ENCODE measurements around the gene MOGAT3. TPM values are rescaled to one million over a fixed set of nuclear protein-coding genes. Genes with fewer than 3 reads are reported as not detected.

Gene MOGAT3
- total and polyA plus RNA-seq, 2 experiments from 2014 or later: 0.44 TPM; not detected in 1

DNA sequence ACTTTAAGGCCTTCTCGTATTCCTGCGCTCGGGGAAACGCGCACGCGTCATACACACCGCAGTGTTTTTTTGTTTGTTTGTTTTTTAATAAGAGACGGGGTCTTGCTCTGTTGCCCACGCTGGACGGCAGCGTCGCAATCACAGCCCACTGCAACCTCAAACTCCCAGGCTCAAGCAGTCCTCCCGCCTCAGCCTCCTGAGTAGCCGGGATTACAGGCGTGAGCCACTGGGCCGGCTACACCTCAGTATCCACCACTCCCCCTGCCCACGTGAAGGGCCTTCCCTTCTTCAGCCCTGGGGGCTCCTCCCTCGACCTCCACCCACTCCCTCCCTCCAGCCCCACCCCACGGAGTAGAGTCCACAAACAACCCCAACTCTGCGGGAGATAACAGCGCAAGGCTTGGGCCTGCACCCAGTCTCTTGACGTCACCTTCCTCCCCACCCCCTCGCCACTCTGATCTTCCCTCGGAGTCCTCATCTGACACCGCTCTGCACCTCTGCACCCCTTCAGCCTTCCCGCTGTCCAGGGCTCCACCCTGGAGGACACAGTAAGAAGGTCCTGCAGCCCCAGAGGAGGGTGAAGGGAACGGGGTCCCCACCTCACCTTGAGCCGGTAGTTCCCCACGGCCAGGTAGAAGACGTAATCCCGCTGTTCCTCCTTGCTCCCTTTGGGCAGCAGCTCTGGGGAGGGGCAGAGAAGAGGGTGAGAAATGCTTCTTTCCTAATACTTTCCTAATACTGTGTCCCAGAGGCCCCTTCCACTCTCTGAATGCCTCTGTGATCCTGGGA lies 39.6 kb upstream of the MOGAT3 start (continued):
- TF ChIP-seq, protein P1, sequence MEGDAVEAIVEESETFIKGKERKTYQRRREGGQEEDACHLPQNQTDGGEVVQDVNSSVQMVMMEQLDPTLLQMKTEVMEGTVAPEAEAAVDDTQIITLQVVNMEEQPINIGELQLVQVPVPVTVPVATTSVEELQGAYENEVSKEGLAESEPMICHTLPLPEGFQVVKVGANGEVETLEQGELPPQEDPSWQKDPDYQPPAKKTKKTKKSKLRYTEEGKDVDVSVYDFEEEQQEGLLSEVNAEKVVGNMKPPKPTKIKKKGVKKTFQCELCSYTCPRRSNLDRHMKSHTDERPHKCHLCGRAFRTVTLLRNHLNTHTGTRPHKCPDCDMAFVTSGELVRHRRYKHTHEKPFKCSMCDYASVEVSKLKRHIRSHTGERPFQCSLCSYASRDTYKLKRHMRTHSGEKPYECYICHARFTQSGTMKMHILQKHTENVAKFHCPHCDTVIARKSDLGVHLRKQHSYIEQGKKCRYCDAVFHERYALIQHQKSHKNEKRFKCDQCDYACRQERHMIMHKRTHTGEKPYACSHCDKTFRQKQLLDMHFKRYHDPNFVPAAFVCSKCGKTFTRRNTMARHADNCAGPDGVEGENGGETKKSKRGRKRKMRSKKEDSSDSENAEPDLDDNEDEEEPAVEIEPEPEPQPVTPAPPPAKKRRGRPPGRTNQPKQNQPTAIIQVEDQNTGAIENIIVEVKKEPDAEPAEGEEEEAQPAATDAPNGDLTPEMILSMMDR (conservative IDR thresholded peaks at IDR 0.05; ENCODE audit: low read depth in 2 of 2): no peak
- TF ChIP-seq ZNF331 (CRISPR knock-in tag; IDR thresholded peaks at IDR 0.05; ENCODE audit: low read depth) (no peak), STAT1 (IDR thresholded peaks at IDR 0.05; ENCODE audit: unreplicated experiment) (no peak)
- TF ChIP-seq, protein P2, sequence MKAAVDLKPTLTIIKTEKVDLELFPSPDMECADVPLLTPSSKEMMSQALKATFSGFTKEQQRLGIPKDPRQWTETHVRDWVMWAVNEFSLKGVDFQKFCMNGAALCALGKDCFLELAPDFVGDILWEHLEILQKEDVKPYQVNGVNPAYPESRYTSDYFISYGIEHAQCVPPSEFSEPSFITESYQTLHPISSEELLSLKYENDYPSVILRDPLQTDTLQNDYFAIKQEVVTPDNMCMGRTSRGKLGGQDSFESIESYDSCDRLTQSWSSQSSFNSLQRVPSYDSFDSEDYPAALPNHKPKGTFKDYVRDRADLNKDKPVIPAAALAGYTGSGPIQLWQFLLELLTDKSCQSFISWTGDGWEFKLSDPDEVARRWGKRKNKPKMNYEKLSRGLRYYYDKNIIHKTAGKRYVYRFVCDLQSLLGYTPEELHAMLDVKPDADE (IDR thresholded peaks at IDR 0.05): no peak

GRCh38 chr7:101239951-101240220 lies 39.0 kb upstream of the MOGAT3 start:
- Histone ChIP-seq H3K4me2 (no peak overlapping the region), H3K36me3 (ENCODE audit: insufficient read depth) (no peaks in the 10 kb centered on the region), H3K9me2 (ENCODE audit: insufficient read depth) (no peaks in the 10 kb centered on the region), H4K20me1 (replicated peaks; ENCODE audit: insufficient read depth) (peaks cover 6% of the 10 kb centered on the region), H3K79me2 (replicated peaks; ENCODE audit: insufficient read depth) (peaks cover 20% of the 10 kb centered on the region), H3K4me1 (ENCODE audit: insufficient read depth) (peaks cover 29% of the 10 kb centered on the region), H2AFZ (no peak overlapping the region), H3K27ac (ENCODE audit: low read depth) (no peak overlapping the region), H3K27me3 (ENCODE audit: insufficient read depth) (no peaks in the 10 kb centered on the region), H3K4me3 (no peak overlapping the region), H3F3A (replicated peaks; ENCODE audit: low read depth) (peaks cover 33% of the 10 kb centered on the region)
- Mint-ChIP-seq H3K4me3 (no peak overlapping the region), H3K4me1 (peaks cover 20% of the 10 kb centered on the region), H3K27ac (no peak overlapping the region), H3K27me3 (ENCODE audit: insufficient read depth, low read depth, poor library complexity) (peaks cover 22% of the 10 kb centered on the region), H3K9me3 (no peaks in the 10 kb centered on the region), H3K36me3 (ENCODE audit: low read depth) (peaks cover 20% of the 10 kb centered on the region)
- ATAC-seq: no peak
- no peak for TF ChIP-seq CREB1 (CRISPR knock-in tag; IDR thresholded peaks at IDR 0.05; ENCODE audit: low read depth)
- TF ChIP-seq, protein P1 (conservative IDR thresholded peaks at IDR 0.05; ENCODE audit: low read depth in 2 of 2): no peak
- TF ChIP-seq JUNB (IDR thresholded peaks at IDR 0.05; ENCODE audit: unreplicated experiment): no peak
- TF ChIP-seq EZH2 (IDR thresholded peaks at IDR 0.05; ENCODE audit: low read depth, unreplicated experiment): no peak
- TF ChIP-seq POLR2AphosphoS5 (IDR thresholded peaks at IDR 0.05; ENCODE audit: low read depth): no peak
- no peak for DNase-seq (ENCODE audit: low spot score)
